Vagina (tissue), 2 donors: ENCODE data around the gene RAPGEF4. TPM values are rescaled to one million over a fixed set of nuclear protein-coding genes. Genes with fewer than 3 reads are reported as not detected.
A peak's percentile ranks its signal among the peaks of the same experiment; 100 is the strongest.

Source experiments
- DNase-seq, 2 donors: peaks; one replicate each; pipeline ENCODE4 v3.0.0-alpha.2; 2017; ENCODE audit errors: extremely low spot score in 2 of 2
- H3K27ac ChIP-seq: fragments of 200-600 bp; sonication (generic); one replicate; pipeline ENCODE4 v1.5.1; 2019
- H3K27me3 ChIP-seq: fragments of 200-600 bp; sonication (generic); one replicate; pipeline ENCODE4 v1.5.1; 2019
- H3K36me3 ChIP-seq, 2 donors: fragments of 200-600 bp; sonication (generic); one replicate each; pipeline ENCODE4 v1.5.1; 2017 to 2019
- H3K4me1 ChIP-seq: fragments of 200-600 bp; sonication (generic); one replicate; pipeline ENCODE4 v1.5.1; 2019
- H3K4me3 ChIP-seq, 2 donors: fragments of 200-600 bp; sonication (generic); 1 replicate in 1 of 2; 2 replicates in 1 of 2; pipeline ENCODE4 v1.5.1; 2016 to 2019
- H3K9me3 ChIP-seq: fragments of 200-600 bp; sonication (generic); one replicate; pipeline ENCODE4 v1.5.1; 2019
- CTCF ChIP-seq, 3 experiments: fragments of 450-650 bp in 2 of 3; fragments of 200-600 bp in 1 of 3; sonication (generic) in 1 of 3; IDR thresholded peaks; one replicate each; pipeline ENCODE4 v1.5.1; 2017 to 2019; ENCODE audit warnings: antibody characterized with exemption in 3 of 3, mild to moderate bottlenecking in 2 of 3, moderate library complexity in 2 of 3
- POLR2A ChIP-seq, 2 donors: fragments of 450-650 bp; IDR thresholded peaks; one replicate each; pipeline ENCODE4 v1.6.1; 2017; ENCODE audit warnings: antibody characterized with exemption in 2 of 2, mild to moderate bottlenecking in 2 of 2, moderate library complexity in 2 of 2
- POLR2AphosphoS5 ChIP-seq, 2 donors: sonication (generic); formaldehyde crosslinking; IDR thresholded peaks; one replicate each; pipeline ENCODE4 v1.9.0; 2017; ENCODE audit warnings: antibody characterized with exemption in 2 of 2, mild to moderate bottlenecking in 2 of 2, low read depth in 1 of 2; ENCODE audit not compliant: insufficient read depth in 1 of 2
- intact Hi-C: fragments of 100-400 bp; cut with DNase I; formaldehyde crosslinking; loops from one replicate; pipeline ENCODE4 v1.15.1; 2023
- total RNA-seq: library from RNA; depleted of rRNA; stranded (reverse); fragments of >200 nt; gene quantifications from one replicate; pipeline ENCODE4 v1.2.3, GENCODE V29; 2016

Gene RAPGEF4
- total RNA-seq, 1 donor from 2014 or later: 18.4 TPM

- intact Hi-C loops: no loop called here
- Histone ChIP-seq H3K27ac (peak overlapping the region; percentile 76), H3K36me3 (no peaks in the 10 kb centered on the region), H3K4me1 (peaks cover 28% of the 10 kb centered on the region), H3K9me3 (no peaks in the 10 kb centered on the region), H3K27me3 (no peaks in the 10 kb centered on the region), H3K4me3 (no peak overlapping the region)
- TF ChIP-seq CTCF (IDR thresholded peaks at IDR 0.05): no peak
- TF ChIP-seq POLR2AphosphoS5 (IDR thresholded peaks at IDR 0.05; ENCODE audit: insufficient read depth in 1 of 2, low read depth in 1 of 2): no peak
- no peak for TF ChIP-seq POLR2A (IDR thresholded peaks at IDR 0.05)
- no peak for DNase-seq
These were observed 315.0 kb downstream of the RAPGEF4 start for GRCh38 chr2:173050684-173051083.

- DNase-seq: no peak
- Histone ChIP-seq H3K27me3 (no peaks in the 10 kb centered on the region), H3K27ac (no peak overlapping the region), H3K36me3 (no peaks in the 10 kb centered on the region), H3K4me3 (no peak overlapping the region), H3K9me3 (no peaks in the 10 kb centered on the region), H3K4me1 (peaks cover 27% of the 10 kb centered on the region)
- TF ChIP-seq POLR2A (IDR thresholded peaks at IDR 0.05) (no peak), CTCF (IDR thresholded peaks at IDR 0.05) (no peak), POLR2AphosphoS5 (IDR thresholded peaks at IDR 0.05; ENCODE audit: insufficient read depth in 1 of 2, low read depth in 1 of 2) (no peak)
- intact Hi-C loops: no loop called here
These were observed 316.0 kb downstream of the RAPGEF4 start for GRCh38 chr2:173051463-173052215.

GRCh38 chr2:173053043-173053699, 317.5 kb downstream of the RAPGEF4 start:
- Histone ChIP-seq H3K9me3 (no peaks in the 10 kb centered on the region), H3K4me3 (no peak overlapping the region), H3K36me3 (no peaks in the 10 kb centered on the region), H3K27ac (no peak overlapping the region), H3K4me1 (peaks cover 23% of the 10 kb centered on the region), H3K27me3 (no peaks in the 10 kb centered on the region)
- intact Hi-C loops: no loop called here
- TF ChIP-seq POLR2A (IDR thresholded peaks at IDR 0.05) (no peak), POLR2AphosphoS5 (IDR thresholded peaks at IDR 0.05; ENCODE audit: insufficient read depth in 1 of 2, low read depth in 1 of 2) (no peak), CTCF (IDR thresholded peaks at IDR 0.05) (no peak)
- no peak for DNase-seq

- Histone ChIP-seq H3K27ac (no peak overlapping the region), H3K4me3 (no peak overlapping the region), H3K4me1 (peaks cover 16% of the 10 kb centered on the region), H3K36me3 (no peaks in the 10 kb centered on the region), H3K9me3 (no peaks in the 10 kb centered on the region), H3K27me3 (no peaks in the 10 kb centered on the region)
- TF ChIP-seq POLR2AphosphoS5 (IDR thresholded peaks at IDR 0.05; ENCODE audit: insufficient read depth in 1 of 2, low read depth in 1 of 2): no peak
- no peak for DNase-seq
- intact Hi-C loops: no loop called here
These were observed 318.8 kb downstream of the RAPGEF4 start for GRCh38 chr2:173054466-173054865.

GRCh38 chr2:173056705-173057364, 321.2 kb downstream of the RAPGEF4 start:
- H3K4me3 ChIP-seq: no peak overlapping the region
- no peaks in the 10 kb centered on the region for H3K36me3 ChIP-seq
- H3K27me3 ChIP-seq: no peaks in the 10 kb centered on the region
- intact Hi-C loops: no loop called here
- H3K27ac ChIP-seq: no peak overlapping the region
- TF ChIP-seq CTCF (IDR thresholded peaks at IDR 0.05): no peak
- TF ChIP-seq POLR2A (IDR thresholded peaks at IDR 0.05): no peak
- TF ChIP-seq POLR2AphosphoS5 (IDR thresholded peaks at IDR 0.05; ENCODE audit: insufficient read depth in 1 of 2, low read depth in 1 of 2): no peak
- no peak for DNase-seq
- peaks cover 4% of the 10 kb centered on the region for H3K4me1 ChIP-seq
- no peaks in the 10 kb centered on the region for H3K9me3 ChIP-seq
